ENCODE results near the gene CENPC. TPM values are rescaled to one million over a fixed set of nuclear protein-coding genes. Genes with fewer than 3 reads are reported as not detected.

The CENPC gene
- total and polyA plus RNA-seq, 2 of the 4 experiments (the other 2 are of a cell fraction): 4.2 to 6.6 TPM

DNA sequence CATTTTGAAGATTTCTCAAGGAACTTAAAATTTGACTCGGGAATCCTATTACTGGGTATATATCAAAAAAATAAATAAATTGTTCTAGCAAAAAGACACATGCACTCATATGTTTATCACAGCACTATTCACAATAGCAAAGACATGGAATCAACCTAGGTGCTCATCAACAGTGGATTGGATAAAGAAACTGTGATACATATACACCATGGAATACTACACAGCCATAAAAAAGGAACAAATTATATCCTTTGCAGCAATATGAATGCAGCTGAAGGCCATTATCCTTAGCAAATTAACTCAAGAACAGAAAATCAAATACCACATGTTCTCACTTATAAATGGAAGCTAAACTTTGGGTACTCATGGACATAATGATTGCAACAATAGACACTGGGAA lies 97.4 kb downstream of the CENPC start:
- H2AK9ac ChIP-seq (replicated peaks; ENCODE audit: low read depth, low read length, poor library complexity): no peak overlapping the region
- no peak overlapping the region for H3K18ac ChIP-seq (ENCODE audit: low read depth, low read length)
- H2AK5ac ChIP-seq (ENCODE audit: low read depth, low read length): no peak overlapping the region
- no TSS peak for BruUV-seq (replicated peaks)
- H3K4ac ChIP-seq (ENCODE audit: low read depth, low read length): no peak overlapping the region
- DNase-seq (no peak), ATAC-seq (ENCODE audit: low read depth) (no peak)
- no peak overlapping the region for H3K4me3 ChIP-seq (ENCODE audit: insufficient read depth, low read depth, low read length)
- H3K9me3 ChIP-seq (ENCODE audit: control insufficient read depth, insufficient read depth, low read length): no peaks in the 10 kb centered on the region
- H3K9ac ChIP-seq (ENCODE audit: low read depth, low read length): no peak overlapping the region
- no peak overlapping the region for H2BK20ac ChIP-seq (ENCODE audit: low read depth, low read length)
- H2AFZ ChIP-seq (replicated peaks; ENCODE audit: low read length, poor library complexity): no peak overlapping the region
- dilution Hi-C loops (cut with HindIII; ENCODE audit: low sequenced_read_pairs, unreplicated experiment) (no loop called here), intact Hi-C loops (cut with micrococcal nuclease) (no loop called here), in situ Hi-C loops (cut with MboI; ENCODE audit: low sequenced_read_pairs) (no loop called here)
- no peaks in the 10 kb centered on the region for H3K36me3 ChIP-seq (ENCODE audit: control insufficient read depth, insufficient read depth, low read length)
- TF ChIP-seq, protein P1, sequence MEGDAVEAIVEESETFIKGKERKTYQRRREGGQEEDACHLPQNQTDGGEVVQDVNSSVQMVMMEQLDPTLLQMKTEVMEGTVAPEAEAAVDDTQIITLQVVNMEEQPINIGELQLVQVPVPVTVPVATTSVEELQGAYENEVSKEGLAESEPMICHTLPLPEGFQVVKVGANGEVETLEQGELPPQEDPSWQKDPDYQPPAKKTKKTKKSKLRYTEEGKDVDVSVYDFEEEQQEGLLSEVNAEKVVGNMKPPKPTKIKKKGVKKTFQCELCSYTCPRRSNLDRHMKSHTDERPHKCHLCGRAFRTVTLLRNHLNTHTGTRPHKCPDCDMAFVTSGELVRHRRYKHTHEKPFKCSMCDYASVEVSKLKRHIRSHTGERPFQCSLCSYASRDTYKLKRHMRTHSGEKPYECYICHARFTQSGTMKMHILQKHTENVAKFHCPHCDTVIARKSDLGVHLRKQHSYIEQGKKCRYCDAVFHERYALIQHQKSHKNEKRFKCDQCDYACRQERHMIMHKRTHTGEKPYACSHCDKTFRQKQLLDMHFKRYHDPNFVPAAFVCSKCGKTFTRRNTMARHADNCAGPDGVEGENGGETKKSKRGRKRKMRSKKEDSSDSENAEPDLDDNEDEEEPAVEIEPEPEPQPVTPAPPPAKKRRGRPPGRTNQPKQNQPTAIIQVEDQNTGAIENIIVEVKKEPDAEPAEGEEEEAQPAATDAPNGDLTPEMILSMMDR (conservative IDR thresholded peaks at IDR 0.05; ENCODE audit: low read depth, low read length): no peak
- TF ChIP-seq, protein P2, sequence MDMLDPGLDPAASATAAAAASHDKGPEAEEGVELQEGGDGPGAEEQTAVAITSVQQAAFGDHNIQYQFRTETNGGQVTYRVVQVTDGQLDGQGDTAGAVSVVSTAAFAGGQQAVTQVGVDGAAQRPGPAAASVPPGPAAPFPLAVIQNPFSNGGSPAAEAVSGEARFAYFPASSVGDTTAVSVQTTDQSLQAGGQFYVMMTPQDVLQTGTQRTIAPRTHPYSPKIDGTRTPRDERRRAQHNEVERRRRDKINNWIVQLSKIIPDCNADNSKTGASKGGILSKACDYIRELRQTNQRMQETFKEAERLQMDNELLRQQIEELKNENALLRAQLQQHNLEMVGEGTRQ (IDR thresholded peaks at IDR 0.05; ENCODE audit: low read depth, low read length): no peak
- no peak for TF ChIP-seq POLR2A (IDR thresholded peaks at IDR 0.05; ENCODE audit: low read depth, low read length)
- TF ChIP-seq MXI1 (IDR thresholded peaks at IDR 0.05; ENCODE audit: borderline replicate concordance, low read depth, low read length): no peak
- H3K14ac ChIP-seq (replicated peaks; ENCODE audit: low read depth, low read length): no peak overlapping the region
- H3K79me1 ChIP-seq (ENCODE audit: low read depth in 1 of 2, low read length in 2 of 2): no peaks in the 10 kb centered on the region
- H3K27ac ChIP-seq (ENCODE audit: insufficient read depth, low read length): no peak overlapping the region
- H2BK120ac ChIP-seq (ENCODE audit: low read depth, low read length): no peak overlapping the region
- no peak overlapping the region for H3K56ac ChIP-seq (ENCODE audit: extremely low read depth, insufficient read depth, low read length)
- WGBS, 2 experiments (ENCODE audit: extremely low coverage in 2 of 2, insufficient read length in 1 of 2): no CpG with 5 or more reads among the region's 1 CpG
- no peak overlapping the region for H2BK15ac ChIP-seq (ENCODE audit: low read depth, low read length)
- H2BK5ac ChIP-seq (ENCODE audit: low read depth, low read length, poor library complexity, severe bottlenecking): no peak overlapping the region
- CTCF ChIA-PET: no interaction called here
- H3K4me2 ChIP-seq (ENCODE audit: low read depth, low read length): no peak overlapping the region
- H3K9me1 ChIP-seq (ENCODE audit: insufficient read depth, low read length): no peaks in the 10 kb centered on the region
- H3K23ac ChIP-seq (ENCODE audit: low read depth, low read length): no peak overlapping the region
- no peak overlapping the region for H4K8ac ChIP-seq (ENCODE audit: low read depth in 2 of 2, low read length in 2 of 2)
- no peaks in the 10 kb centered on the region for H3K4me1 ChIP-seq (ENCODE audit: control insufficient read depth, insufficient read depth, low read length)
- POLR2A ChIA-PET (ENCODE audit: unreplicated experiment): no interaction called here
- no peak overlapping the region for H4K91ac ChIP-seq (ENCODE audit: insufficient read depth, low read depth, low read length)
- no peaks in the 10 kb centered on the region for H4K20me1 ChIP-seq (ENCODE audit: insufficient read depth, low read length)
- H4K5ac ChIP-seq (ENCODE audit: low read depth, low read length): no peak overlapping the region
- H3K27me3 ChIP-seq (ENCODE audit: control insufficient read depth, insufficient read depth, low read length): no peaks in the 10 kb centered on the region
